Ascending aorta (tissue), 2 donors: ENCODE results near the gene TRABD2A. TPM values are rescaled to one million over a fixed set of nuclear protein-coding genes. Genes with fewer than 3 reads are reported as not detected.
"Not testable (repeated sequence)": the region's sequence is repeated elsewhere in the genome, so short reads cannot be mapped to it uniquely, and the experiment has no call there.

Experiments used
- DNase-seq, 2 donors: peaks; one replicate each; pipeline ENCODE4 v3.0.0-alpha.2; 2019; ENCODE audit warnings: low spot score in 2 of 2
- H3K27ac ChIP-seq, 2 donors: fragments of 200-600 bp; sonication (generic); one replicate each; pipeline ENCODE4 v1.5.1; 2016 to 2017; ENCODE audit warnings: mild to moderate bottlenecking in 1 of 2
- H3K27me3 ChIP-seq: fragments of 200-600 bp; sonication (generic); one replicate; pipeline ENCODE4 v1.5.1; 2017
- H3K36me3 ChIP-seq, 2 donors: fragments of 200-600 bp; sonication (generic); one replicate each; pipeline ENCODE4 v1.5.1; 2016
- H3K4me1 ChIP-seq, 2 donors: fragments of 200-600 bp; sonication (generic); one replicate each; pipeline ENCODE4 v1.5.1; 2016 to 2017; ENCODE audit warnings: mild to moderate bottlenecking in 1 of 2
- H3K4me3 ChIP-seq, 2 donors: fragments of 200-600 bp; sonication (generic); one replicate each; pipeline ENCODE4 v1.5.1; 2016 to 2017; ENCODE audit warnings: mild to moderate bottlenecking in 1 of 2
- H3K9me3 ChIP-seq, 2 donors: fragments of 200-600 bp; sonication (generic); one replicate each; pipeline ENCODE4 v1.5.1; 2016
- CTCF ChIP-seq, 3 experiments: fragments of 200-600 bp in 2 of 3; fragments of 450-650 bp in 1 of 3; sonication (generic) in 2 of 3; IDR thresholded peaks; one replicate each; pipeline ENCODE4 v1.5.1; 2016 to 2019; ENCODE audit warnings: antibody characterized with exemption in 3 of 3, mild to moderate bottlenecking in 1 of 3, moderate library complexity in 1 of 3
- intact Hi-C: fragments of 100-400 bp; cut with DNase I; formaldehyde crosslinking; loops from one replicate; pipeline ENCODE4 v1.15.1; 2023
- total RNA-seq: library from RNA; depleted of rRNA; stranded (reverse); fragments of >200 nt; gene quantifications from one replicate; pipeline ENCODE4 v1.1.0, GENCODE V29; 2016

The TRABD2A gene
- total RNA-seq, 1 donor from 2014 or later = 1.1 TPM

GRCh38 chr2:84778911-84779690 is 101.8 kb downstream of the TRABD2A start:
- Histone ChIP-seq H3K4me3 (no peak overlapping the region), H3K36me3 (no peaks in the 10 kb centered on the region), H3K27me3 (no peaks in the 10 kb centered on the region), H3K9me3 (peaks cover 0 to 5% of the 10 kb centered on the region in 2 donors), H3K4me1 (no peaks in the 10 kb centered on the region), H3K27ac (no peak overlapping the region)
- no peak for TF ChIP-seq CTCF (IDR thresholded peaks at IDR 0.05)
- intact Hi-C loops = no loop called here
- DNase-seq = no peak

- TF ChIP-seq CTCF (IDR thresholded peaks at IDR 0.05) = no peak
- no peak overlapping the region for H3K27ac ChIP-seq
- H3K4me3 ChIP-seq = no peak overlapping the region
- peaks cover 0 to 29% of the 10 kb centered on the region in 2 donors for H3K9me3 ChIP-seq
- H3K27me3 ChIP-seq = no peaks in the 10 kb centered on the region
- intact Hi-C loops = no loop called here
- DNase-seq = no peak
- H3K36me3 ChIP-seq = no peaks in the 10 kb centered on the region
- no peaks in the 10 kb centered on the region for H3K4me1 ChIP-seq
These were observed 104.9 kb downstream of the TRABD2A start for GRCh38 chr2:84776011-84776410.

GRCh38 chr2:84773562-84773961 is 107.3 kb downstream of the TRABD2A start:
- H3K27me3 ChIP-seq, intact Hi-C loops, H3K27ac ChIP-seq, H3K4me3 ChIP-seq, H3K36me3 ChIP-seq, H3K4me1 ChIP-seq, DNase-seq: not testable (repeated sequence)
- H3K9me3 ChIP-seq = peaks cover 0 to 29% of the 10 kb centered on the region in 2 donors

Other genes starting within 250 kb of the TRABD2A start
- 5,452 TPM for gene TMSB10, start 24.6 kb upstream of the TRABD2A start, total RNA-seq
- gene KCMF1, start 90.1 kb upstream of the TRABD2A start, total RNA-seq = 14.4 TPM